ENCODE measurements around the gene TMOD2. TPM values are rescaled to one million over a fixed set of nuclear protein-coding genes. Genes with fewer than 3 reads are reported as not detected.

The TMOD2 gene
- total RNA-seq, 4 donors from 2014 or later = 41.6 to 113 (median 54.7) TPM

GRCh38 chr15:51709031-51709430 is 42.4 kb upstream of the TMOD2 start:
- TF ChIP-seq EP300 (IDR thresholded peaks at IDR 0.05) (no peak), CTCF (IDR thresholded peaks at IDR 0.05) (no peak), POLR2A (IDR thresholded peaks at IDR 0.05) (no peak)
- Histone ChIP-seq H3K4me3 (peak overlapping the region in 1 of 4 donors; percentile 9), H3K27ac (peak overlapping the region in 2 of 4 donors; percentile 23 to 65), H3K27me3 (no peaks in the 10 kb centered on the region), H3K4me1 (peaks cover 0 to 11% (median 2%) of the 10 kb centered on the region in 4 donors), H3K9me3 (no peaks in the 10 kb centered on the region), H3K36me3 (no peaks in the 10 kb centered on the region)
- WGBS, 2 donors = 88 to 91% methylated on average over 5 of the region's 5 CpGs
- no peak for DNase-seq (ENCODE audit: low spot score in 2 of 2)

GRCh38 chr15:51714162-51714561 is 37.2 kb upstream of the TMOD2 start:
- Histone ChIP-seq H3K9me3 (no peaks in the 10 kb centered on the region), H3K4me1 (no peaks in the 10 kb centered on the region), H3K27ac (no peak overlapping the region), H3K27me3 (no peaks in the 10 kb centered on the region), H3K36me3 (peaks cover 0 to 3% (median 0%) of the 10 kb centered on the region in 3 donors), H3K4me3 (no peak overlapping the region)
- TF ChIP-seq EP300 (IDR thresholded peaks at IDR 0.05) (no peak), CTCF (IDR thresholded peaks at IDR 0.05) (no peak), POLR2A (IDR thresholded peaks at IDR 0.05) (no peak)
- 75 to 81% methylated on average over 1 of the region's 1 CpG for WGBS, 2 donors
- no peak for DNase-seq (ENCODE audit: low spot score in 2 of 2)

- no peak for DNase-seq (ENCODE audit: low spot score in 2 of 2)
- peaks cover 0 to 3% (median 0%) of the 10 kb centered on the region in 3 donors for H3K36me3 ChIP-seq
- H3K9me3 ChIP-seq = no peaks in the 10 kb centered on the region
- TF ChIP-seq POLR2A (IDR thresholded peaks at IDR 0.05) = no peak
- TF ChIP-seq CTCF (IDR thresholded peaks at IDR 0.05) = no peak
- no peak for TF ChIP-seq EP300 (IDR thresholded peaks at IDR 0.05)
- no peaks in the 10 kb centered on the region for H3K27me3 ChIP-seq
- H3K4me3 ChIP-seq = no peak overlapping the region
- H3K27ac ChIP-seq = no peak overlapping the region
- 50 to 58% methylated on average over 1 of the region's 1 CpG for WGBS, 2 donors
- no peaks in the 10 kb centered on the region for H3K4me1 ChIP-seq
These were observed 36.5 kb upstream of the TMOD2 start for GRCh38 chr15:51714911-51715310.

- no peaks in the 10 kb centered on the region for H3K9me3 ChIP-seq
- H3K4me3 ChIP-seq = no peak overlapping the region
- peaks cover 0 to 18% (median 0%) of the 10 kb centered on the region in 3 donors for H3K36me3 ChIP-seq
- no peak for TF ChIP-seq EP300 (IDR thresholded peaks at IDR 0.05)
- peaks cover 0 to 9% (median 0%) of the 10 kb centered on the region in 4 donors for H3K4me1 ChIP-seq
- H3K27ac ChIP-seq = no peak overlapping the region
- no peaks in the 10 kb centered on the region for H3K27me3 ChIP-seq
- WGBS, 2 donors = 37 to 42% methylated on average over 4 of the region's 4 CpGs
- DNase-seq (ENCODE audit: low spot score in 2 of 2) = no peak
These were observed 33.2 kb upstream of the TMOD2 start for GRCh38 chr15:51718219-51718618.

GRCh38 chr15:51718746-51719145 is 32.7 kb upstream of the TMOD2 start:
- peaks cover 0 to 9% (median 0%) of the 10 kb centered on the region in 4 donors for H3K4me1 ChIP-seq
- H3K36me3 ChIP-seq = peaks cover 0 to 18% (median 0%) of the 10 kb centered on the region in 3 donors
- H3K27me3 ChIP-seq = no peaks in the 10 kb centered on the region
- TF ChIP-seq POLR2A (IDR thresholded peaks at IDR 0.05) (no peak), CTCF (IDR thresholded peaks at IDR 0.05) (no peak), EP300 (IDR thresholded peaks at IDR 0.05) (no peak)
- 61 to 68% methylated on average over 3 of the region's 3 CpGs for WGBS, 2 donors
- H3K4me3 ChIP-seq = no peak overlapping the region
- H3K27ac ChIP-seq = no peak overlapping the region
- DNase-seq (ENCODE audit: low spot score in 2 of 2) = no peak
- H3K9me3 ChIP-seq = no peaks in the 10 kb centered on the region
